ENCODE measurements around the gene ZNF383.
"Not testable (repeated sequence)": the region's sequence is repeated elsewhere in the genome, so short reads cannot be mapped to it uniquely, and the experiment has no call there.

The ZNF383 gene

DNA sequence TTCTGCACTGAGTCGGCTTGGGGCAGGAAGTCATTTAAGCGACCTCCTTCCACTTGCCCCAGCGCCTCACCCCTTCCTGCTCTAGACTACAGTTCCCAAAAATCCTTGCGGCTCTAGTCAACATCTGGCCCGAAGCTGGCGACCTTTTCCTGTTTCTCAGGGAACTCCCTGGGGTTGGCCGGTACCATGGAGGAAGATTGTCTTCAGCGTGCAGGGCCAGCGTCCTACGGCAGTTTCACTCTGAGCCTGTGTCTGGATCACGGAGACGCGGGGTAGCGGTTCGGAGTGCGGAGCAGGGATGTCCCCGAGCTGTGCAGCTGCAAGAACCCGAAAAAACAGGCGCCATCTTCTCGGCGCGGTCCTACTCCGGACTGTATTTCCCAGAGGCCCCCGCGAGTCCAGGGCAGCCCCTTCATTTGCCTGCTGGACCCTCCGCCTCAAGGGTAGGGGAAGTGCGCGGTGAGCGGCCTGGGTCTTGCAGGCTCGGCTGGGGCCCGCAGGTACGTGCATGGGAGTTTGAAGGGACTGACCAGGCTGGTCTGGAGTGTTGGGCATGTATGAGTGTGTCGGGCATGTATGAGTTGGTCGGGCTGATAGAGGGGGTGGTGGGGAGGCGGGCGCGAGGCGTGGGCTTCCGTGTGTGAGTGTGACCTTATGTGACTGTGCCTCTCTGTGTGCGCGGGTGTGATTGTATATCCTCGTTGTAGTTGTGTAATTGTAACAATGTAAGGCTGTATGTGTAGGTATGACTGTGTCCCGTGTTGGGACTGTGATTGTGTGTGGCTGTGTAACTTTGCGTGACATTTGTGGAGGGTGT, at the start of gene ZNF383:
Gene ZNF383 (plus strand): TSS at position 440 of the 817 bp plus-strand sequence. CDS start 12,240 bp downstream, outside the sequence.
- peak; percentile 86 for DNase-seq

DNA sequence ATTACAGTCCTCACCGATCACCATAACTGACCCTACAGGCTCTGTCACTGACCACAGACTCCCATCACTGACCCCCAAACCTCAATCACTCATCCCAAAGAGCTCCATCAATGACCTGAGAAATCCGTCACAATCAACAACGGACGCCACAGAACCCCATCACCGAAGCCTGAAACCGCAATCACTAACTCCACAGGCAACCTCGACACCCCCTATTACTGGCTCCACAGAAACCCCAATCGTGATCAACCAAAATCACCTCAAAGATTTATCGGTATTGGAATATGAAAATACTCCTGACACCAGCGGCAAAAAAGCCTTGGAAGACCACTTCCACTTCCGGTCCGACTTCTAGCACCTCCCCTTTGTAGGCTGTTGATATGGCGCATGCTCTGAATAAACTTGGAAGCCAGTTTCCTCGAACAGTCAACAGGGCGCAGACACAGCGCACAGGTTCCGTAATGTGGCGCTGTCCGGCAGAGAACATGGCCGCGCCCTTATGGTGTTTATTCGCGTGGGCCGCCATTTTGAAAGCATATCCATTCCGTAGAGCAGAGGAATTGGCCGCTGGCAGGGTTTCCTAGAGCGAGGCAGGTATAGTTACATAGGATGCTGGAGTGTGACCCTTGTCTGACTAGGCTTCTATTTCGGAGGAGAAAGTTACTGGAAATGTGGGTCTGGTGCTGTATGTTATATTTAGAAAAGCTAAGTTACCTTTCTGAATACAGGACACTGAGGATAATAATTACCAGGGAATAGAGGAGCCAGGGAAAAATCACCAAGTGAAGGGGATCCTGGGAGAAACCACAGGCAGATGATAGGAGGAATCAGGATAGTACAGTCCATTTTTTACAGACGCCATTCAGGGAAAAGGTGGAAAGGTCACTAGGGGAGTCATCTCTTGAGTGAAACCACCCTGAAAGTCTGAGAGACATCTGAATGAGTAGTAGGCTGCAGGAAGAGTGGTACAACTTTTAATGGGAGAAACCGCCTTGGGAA, 45.3 kb upstream of the ZNF383 start, which contains the start of gene ZNF585A:
Gene ZNF585A (minus strand): TSS at position 328 of the 999 bp plus-strand sequence. CDS start 2,785 bp downstream, outside the sequence.
- DNase-seq: peak; percentile 87

DNA sequence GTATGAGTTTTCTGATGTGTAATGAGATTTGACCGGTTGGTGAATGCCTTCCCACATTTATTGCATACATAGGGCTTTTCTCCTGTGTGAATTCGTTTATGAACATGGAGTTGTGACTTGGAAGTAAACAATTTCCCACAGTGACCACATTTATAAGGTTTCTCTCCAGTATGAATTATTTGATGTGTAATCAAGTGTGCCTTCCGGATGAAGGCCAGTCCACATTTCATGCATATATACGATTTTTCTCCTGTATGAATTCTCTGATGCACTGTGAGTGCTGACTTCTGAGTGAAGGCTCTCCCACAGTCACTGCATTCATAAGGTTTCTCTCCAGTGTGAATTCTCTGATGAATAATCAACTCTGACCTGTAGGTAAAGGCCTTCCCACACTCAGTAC, 31.9 kb upstream of the ZNF383 start:
- DNase-seq: not testable (repeated sequence)

- not testable (repeated sequence) for DNase-seq
Measured at GRCh38 chr19:37195248-37195647, 22.8 kb upstream of the ZNF383 start.

DNA sequence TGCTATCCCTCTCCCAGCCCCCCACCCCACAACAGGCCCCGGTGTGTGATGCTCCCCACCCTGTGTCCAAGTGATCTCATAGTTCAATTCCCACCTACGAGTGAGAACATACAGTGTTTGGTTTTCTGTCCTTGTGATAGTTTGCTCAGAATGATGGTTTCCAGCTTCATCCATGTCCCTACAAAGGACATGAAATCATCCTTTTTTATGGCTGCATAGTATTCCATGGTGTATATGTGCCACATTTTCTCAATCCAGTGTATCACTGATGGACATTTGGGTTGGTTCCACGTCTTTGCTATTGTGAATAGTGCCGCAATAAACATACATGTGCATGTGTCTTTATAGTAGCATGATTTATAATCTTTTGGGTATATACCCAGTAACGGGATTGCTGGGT, 20.9 kb upstream of the ZNF383 start:
- not testable (repeated sequence) for DNase-seq

GRCh38 chr19:37197768-37198167, 20.2 kb upstream of the ZNF383 start:
- DNase-seq: no peak

DNA sequence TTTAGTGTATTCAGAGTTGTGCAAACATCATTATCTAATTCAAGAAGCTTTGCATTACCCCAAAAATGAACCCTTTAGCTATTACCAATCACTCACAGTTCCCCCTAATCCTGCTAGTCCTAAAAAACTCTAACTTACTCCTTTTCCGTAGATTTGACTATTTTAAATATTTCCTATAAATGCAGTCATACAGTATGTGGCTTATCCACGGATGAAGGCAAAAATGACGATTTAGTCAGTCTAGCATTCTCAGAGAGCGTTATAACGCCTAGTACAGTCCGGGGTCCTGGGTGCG, 587 bp upstream of the ZNF383 start:
- no peak for DNase-seq

- DNase-seq: no peak
Measured at GRCh38 chr19:37218592-37218935, 550 bp downstream of the ZNF383 start.

DNA sequence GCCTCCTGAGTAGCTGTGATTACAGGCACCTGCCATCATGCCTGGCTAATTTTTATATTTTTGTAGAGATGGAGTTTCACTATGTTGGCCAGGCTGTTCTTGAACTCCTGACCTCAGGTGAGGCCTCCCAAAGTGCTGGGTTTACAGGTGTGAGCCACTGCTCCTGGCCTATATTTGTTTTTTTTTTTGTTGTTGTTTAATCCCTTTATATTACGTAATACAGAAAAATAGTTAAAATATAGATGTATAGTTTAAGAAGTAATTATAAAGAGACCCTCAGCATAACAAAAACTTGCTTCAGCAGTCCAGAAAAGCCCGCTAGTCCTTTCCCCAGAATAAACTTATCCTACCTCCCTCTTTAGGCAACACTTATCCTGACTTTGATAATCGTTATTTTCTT, 2.4 kb downstream of the ZNF383 start:
- DNase-seq: no peak

- DNase-seq: no peak
Measured at GRCh38 chr19:37221136-37221535, 3.1 kb downstream of the ZNF383 start.

- DNase-seq: no peak
Measured at GRCh38 chr19:37226248-37226647, 8.2 kb downstream of the ZNF383 start.

DNA sequence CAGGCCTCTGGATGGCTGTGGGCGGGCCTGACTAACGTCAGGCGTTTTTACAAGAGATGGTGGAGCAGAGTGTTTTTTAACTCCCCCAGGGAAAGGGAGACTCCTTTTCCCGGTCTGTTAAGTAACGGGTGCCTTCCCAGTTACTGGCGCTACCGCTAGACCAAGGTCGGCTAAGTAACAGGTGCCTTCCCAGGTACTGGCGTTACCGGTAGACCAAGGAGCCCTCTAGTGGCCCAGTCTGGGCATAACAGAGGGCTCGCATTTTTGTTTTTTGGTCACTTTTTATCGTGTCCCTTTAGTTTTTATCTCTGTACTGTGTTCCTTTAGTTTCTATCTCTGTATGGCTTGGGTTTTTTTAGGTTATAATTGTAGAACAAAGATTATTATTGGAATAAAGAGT, 10.0 kb downstream of the ZNF383 start:
- DNase-seq: peak; percentile 10

GRCh38 chr19:37243206-37243632, 25.2 kb downstream of the ZNF383 start:
- no peak for DNase-seq

DNA sequence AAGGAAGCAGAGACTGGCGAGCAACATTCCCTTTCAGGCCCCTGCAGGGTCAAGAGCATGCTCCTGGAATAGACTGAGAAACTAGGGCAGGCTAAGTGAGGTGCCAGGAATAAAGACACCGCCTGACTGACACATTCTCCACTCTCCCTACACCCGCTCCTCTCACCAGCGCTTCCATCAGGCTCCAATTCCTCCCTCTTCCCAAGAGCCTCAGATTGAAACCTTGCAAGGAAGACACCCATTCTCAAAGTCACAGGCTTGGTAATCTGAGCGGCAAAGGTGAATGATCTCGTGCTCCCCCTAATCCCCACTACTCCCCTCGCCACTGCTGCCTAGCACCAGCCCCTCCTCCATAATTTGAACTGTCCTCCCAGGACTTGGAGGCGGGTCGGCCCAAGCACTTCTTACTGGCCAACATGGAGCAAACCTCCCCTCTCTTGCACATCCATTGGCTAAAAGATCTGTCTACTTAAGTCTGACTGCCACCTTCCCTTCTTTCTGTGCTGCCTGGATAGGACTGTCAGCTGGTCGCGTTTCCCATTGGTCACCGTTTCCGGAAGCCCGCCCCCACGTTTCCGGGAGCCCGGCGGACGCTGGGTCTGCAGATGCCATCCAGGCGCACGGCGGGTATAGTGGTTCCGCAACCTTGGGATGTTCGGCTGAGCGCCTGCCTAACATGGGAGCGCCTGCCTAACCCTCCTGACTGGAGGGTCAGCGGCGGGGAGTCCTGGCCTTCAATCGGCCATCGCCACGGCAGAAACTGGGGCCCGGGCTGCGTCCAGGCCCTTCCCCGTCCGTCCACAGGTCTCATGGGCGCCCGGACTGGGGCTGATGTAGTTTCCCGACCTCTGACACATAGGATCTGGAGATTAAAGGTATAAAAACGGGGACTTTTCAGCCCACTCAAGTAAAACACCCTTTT, 33.6 kb downstream of the ZNF383 start:
- DNase-seq: peak; percentile 90

DNA sequence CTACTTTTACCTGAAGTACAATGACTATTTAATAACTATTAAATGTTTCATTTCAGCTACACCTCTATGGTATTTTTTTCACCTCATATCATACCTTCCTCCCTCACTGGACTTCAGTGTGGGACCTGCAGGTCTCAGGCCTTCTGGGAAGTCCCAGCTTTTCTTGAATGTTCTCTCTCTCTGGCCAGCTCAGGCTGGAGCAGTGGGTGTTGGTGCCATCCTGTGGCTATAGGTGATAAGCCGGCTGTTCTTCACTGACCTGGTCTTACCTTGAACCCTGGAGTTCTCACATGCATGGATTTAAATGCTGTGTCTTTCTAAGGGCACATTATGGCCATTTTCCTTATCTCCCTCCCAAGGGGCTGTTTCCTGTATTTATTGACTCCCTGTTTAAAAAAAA, 45.0 kb downstream of the ZNF383 start:
- not testable (repeated sequence) for DNase-seq

- DNase-seq: not testable (repeated sequence)
Measured at GRCh38 chr19:37267005-37267404, 49.0 kb downstream of the ZNF383 start.

- not testable (repeated sequence) for DNase-seq
Measured at GRCh38 chr19:37267755-37268154, 49.7 kb downstream of the ZNF383 start.

DNA sequence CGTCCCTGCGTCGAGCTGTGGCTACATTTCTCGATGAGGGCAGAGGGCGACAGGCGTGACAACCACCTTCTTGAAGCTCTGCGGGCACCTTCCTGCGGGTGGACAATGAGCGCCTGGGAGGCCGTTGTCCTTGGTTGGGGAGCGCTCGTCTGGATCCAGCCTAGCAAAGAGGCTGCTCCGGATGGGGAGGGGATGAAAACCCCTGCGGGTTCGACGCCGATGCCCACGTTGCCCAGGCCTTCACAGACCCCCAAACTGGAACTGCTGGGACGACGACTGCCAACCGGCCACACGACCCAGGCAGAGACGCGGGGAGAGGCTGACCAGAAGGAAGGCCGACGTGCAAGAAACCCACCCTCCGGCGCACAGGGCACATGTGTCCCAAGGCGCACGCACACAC, 62.6 kb downstream of the ZNF383 start:
- DNase-seq: not testable (repeated sequence)

DNA sequence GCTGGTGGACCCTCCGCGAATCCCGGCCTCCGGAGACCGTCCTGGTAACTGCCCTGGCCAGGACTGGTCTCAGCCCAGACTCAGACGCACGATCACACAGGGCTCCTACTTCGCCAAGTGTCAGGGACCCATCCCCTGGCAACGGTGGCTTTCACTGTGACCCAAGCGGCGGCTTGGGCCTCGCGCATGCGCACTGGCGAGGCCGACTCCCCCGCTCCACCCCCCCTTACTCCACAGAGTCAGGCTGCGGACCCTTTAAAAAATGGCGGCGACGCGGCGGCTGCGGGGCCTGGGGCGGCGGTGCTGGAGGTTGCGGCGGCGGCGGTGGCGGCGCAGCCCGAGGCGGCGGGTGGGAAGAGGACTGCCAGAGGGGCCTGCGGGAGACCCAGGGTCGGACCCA, 66.0 kb downstream of the ZNF383 start:
- not testable (repeated sequence) for DNase-seq

DNA sequence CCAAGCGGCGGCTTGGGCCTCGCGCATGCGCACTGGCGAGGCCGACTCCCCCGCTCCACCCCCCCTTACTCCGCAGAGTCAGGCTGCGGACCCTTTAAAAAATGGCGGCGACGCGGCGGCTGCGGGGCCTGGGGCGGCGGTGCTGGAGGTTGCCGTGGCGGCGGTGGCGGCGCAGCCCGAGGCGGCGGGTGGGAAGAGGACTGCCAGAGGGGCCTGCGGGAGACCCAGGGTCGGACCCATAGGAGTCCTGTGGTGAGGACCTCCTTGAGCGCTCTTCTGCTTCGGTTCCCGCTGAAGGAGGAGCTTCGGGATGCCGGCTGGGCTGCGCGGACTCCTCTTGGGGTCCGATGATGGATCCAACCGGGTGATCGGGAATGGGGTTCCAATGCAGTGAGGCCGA, 71.2 kb downstream of the ZNF383 start:
- not testable (repeated sequence) for DNase-seq

- not testable (repeated sequence) for DNase-seq
Measured at GRCh38 chr19:37292998-37293939, 75.3 kb downstream of the ZNF383 start.

All from NCI-H1105 (cell line).